GM06990 (cell line): ENCODE measurements around the gene COPA.

Experiments
- DNase-seq: peaks from one replicate; pipeline ENCODE4 v3.0.0-alpha.2; 2011; ENCODE audit not compliant: insufficient read length; ENCODE audit errors: extremely low read depth
- H3K27me3 ChIP-seq: replicated peaks from 2 replicates; pipeline ENCODE4 v1.6.0; 2011; ENCODE audit warnings: low read length; ENCODE audit not compliant: control insufficient read depth, insufficient read depth
- H3K36me3 ChIP-seq: 2 replicates; pipeline ENCODE4 v1.5.1; 2011; ENCODE audit warnings: low read length; ENCODE audit not compliant: control insufficient read depth, insufficient read depth
- H3K4me3 ChIP-seq: replicated peaks from 2 replicates; pipeline ENCODE4 v1.5.1; 2011; ENCODE audit warnings: low read depth, mild to moderate bottlenecking, control low read depth, low read length
- TF ChIP-seq, protein P1 (sequence below): IDR thresholded peaks from 2 replicates; pipeline ENCODE4 v1.5.1; 2011; ENCODE audit warnings: low read length, control low read depth, mild to moderate bottlenecking, inconsistent platforms; ENCODE audit not compliant: insufficient read depth, poor library complexity, severe bottlenecking

COPA gene

DNA sequence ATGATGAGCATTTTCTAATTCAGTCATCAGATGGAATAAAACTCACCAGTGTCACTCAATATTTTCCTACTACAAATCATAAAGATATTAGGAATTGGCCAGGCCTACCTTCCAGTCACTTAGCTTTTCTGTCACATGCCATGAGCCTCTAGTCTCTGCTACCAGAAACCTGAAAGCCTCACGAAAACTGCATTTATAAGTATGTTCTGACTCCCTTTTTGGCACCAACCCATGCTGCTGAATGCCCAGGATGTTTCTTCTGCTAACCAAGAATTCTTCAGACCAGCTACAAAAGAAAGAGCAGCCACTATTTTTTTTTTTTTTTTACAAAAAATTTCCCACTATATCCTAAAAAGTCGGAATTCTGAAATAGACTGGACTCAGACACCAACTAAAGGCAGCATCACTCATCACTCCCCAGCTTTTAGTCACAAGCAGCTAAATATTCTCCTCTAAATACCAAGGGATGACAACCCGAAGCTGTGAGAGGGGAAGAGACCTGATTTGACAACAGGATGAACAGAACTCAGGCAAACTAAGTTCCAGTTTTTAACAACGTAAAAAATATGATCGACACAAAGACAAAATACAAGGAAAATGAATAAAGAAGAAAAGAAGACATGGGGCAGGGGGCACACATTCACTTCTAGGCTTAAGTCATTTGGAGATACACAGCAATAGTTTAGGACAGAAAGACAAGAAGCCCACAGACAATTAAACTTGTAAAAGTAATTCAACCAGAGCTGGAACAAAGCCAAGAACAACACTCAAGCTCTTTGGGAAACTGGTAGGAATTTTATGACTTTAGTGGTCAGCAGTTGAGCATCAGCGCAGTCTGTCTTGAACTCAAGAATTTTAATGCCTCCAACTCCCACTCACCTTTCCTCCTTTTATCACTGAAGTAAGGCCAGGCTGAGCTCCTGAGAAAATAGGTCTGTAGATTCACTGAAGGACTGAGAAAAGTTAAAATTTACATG is 82.4 kb downstream of the COPA start:
- Histone ChIP-seq H3K36me3 (no peaks in the 10 kb centered on the region), H3K27me3 (no peaks in the 10 kb centered on the region), H3K4me3 (peak overlapping the region; percentile 77)
- TF ChIP-seq, protein P1, sequence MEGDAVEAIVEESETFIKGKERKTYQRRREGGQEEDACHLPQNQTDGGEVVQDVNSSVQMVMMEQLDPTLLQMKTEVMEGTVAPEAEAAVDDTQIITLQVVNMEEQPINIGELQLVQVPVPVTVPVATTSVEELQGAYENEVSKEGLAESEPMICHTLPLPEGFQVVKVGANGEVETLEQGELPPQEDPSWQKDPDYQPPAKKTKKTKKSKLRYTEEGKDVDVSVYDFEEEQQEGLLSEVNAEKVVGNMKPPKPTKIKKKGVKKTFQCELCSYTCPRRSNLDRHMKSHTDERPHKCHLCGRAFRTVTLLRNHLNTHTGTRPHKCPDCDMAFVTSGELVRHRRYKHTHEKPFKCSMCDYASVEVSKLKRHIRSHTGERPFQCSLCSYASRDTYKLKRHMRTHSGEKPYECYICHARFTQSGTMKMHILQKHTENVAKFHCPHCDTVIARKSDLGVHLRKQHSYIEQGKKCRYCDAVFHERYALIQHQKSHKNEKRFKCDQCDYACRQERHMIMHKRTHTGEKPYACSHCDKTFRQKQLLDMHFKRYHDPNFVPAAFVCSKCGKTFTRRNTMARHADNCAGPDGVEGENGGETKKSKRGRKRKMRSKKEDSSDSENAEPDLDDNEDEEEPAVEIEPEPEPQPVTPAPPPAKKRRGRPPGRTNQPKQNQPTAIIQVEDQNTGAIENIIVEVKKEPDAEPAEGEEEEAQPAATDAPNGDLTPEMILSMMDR = no peak
- no peak for DNase-seq

DNA sequence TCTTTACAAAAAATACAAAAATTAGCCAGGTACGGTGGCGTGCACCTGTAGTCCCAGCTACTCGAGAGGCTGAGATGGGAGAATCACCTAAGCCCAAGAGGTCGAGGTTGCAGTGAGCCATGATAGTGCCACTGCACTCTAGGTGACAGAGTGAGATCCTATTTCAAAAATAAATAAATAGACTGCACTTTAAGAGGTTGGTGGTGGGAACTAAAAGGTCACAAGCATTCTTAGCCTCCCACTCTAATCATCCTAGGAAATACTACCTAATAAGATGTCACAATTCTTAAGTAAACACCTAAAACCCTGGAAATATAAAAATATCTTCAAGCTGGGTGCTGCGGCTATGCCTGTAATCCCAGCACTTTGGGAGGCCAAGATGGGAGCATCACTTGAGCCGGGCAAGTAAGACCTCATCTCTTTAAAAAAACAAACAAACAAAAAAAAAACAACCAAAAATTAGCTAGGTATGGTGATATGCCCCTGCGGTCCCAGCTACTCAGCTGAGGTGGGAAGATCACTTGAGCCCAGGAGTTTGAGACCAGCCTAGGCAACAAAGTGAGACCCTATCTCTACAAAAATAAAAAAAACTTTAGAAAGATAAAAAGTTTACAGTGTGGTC is 84.8 kb downstream of the COPA start:
- H3K36me3 ChIP-seq = no peaks in the 10 kb centered on the region; the same call in 1 of the 2 replicates
- no peaks in the 10 kb centered on the region for H3K27me3 ChIP-seq
- TF ChIP-seq, protein P1 = no peak
- no peak overlapping the region for H3K4me3 ChIP-seq
- no peak for DNase-seq

DNA sequence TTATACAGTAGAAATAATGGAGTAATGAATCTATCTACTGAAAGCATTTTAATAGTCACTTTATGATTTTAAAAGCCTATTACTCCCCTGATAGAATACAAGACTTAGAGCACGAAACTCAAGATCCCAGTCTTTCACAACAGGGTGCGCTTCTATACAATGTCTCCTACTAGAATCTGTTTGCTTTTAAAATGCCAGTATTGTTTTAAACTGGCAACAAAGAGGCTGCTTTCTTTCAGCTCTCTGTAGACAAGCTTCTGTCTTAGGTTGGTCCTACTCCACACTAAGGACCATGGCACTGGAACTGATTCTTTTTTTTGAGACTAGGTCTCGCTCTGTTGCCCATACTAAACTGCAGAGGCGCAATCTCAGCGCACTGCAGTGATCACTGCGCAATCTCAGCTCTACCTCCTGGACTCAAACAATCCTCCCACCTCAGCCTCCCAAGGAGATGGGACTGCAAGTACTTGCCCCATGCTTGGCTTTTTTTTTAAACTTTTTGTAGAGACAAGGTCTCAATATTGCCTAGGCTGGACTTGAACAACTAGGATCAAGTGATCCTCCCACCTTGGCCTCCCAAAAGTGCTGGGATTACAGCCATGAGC is 85.5 kb downstream of the COPA start:
- Histone ChIP-seq H3K36me3 (no peaks in the 10 kb centered on the region; the same call in none of the 2 replicates), H3K4me3 (no peak overlapping the region), H3K27me3 (no peaks in the 10 kb centered on the region)
- TF ChIP-seq, protein P1 = no peak
- DNase-seq = no peak

DNA sequence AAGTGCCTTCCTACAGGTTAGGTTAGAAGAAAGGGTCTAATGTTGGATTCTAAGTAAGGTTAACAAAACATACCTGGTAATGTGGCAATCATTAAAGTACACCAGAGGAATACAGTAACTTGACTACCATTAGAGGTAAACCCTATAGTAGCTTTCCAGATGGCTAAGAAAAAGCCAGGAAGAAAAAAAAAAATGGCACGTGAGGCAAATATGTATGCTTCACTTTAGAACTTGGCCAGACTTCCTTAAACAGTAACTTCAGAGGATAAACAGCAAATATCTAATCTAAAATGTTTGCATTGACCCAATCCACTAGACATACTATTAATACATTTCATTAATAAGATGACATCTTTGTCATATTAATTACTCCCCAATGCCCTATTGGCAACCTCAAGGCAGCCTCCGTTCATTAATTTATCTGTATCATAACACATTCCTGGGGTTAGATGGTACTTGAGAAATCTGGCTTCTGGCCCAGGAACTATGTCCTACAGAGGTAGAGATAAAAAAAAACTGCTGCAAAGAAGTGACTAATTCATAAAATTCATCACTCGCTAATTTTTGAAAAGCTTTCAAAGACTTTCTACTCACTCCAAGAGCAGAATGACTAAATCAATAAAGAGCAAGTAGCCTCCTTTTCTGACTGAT is 86.5 kb downstream of the COPA start:
- H3K27me3 ChIP-seq = no peaks in the 10 kb centered on the region
- TF ChIP-seq, protein P1 = no peak
- H3K4me3 ChIP-seq = no peak overlapping the region
- DNase-seq = no peak
- no peaks in the 10 kb centered on the region; the same call in none of the 2 replicates for H3K36me3 ChIP-seq

DNA sequence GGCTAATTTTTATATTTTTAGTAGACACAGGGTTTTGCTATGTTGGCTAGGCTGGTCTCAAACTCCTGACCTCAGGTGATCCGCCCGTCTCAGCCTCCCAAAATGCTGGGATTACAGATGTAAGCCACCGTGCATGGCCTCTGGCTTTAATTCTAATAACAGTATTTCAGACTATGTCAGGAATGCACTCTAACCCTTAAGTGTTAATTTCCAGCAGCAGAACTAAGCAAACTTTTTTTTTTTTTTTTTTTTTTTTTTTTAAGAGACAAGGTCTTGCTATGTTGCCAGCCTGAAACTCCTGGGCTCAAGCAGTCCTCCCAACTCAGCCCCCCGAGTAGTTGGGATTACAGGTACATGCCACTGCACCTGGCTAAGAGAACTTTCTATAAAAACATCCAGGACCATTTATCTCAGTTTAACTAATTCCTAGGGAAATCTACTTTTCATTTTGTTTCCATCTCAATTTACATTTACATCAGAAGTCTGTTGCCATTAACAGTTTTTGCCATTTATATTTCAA is 87.2 kb downstream of the COPA start:
- no peaks in the 10 kb centered on the region for H3K27me3 ChIP-seq
- no peak overlapping the region for H3K4me3 ChIP-seq

More for the DNA sequence above, 87.2 kb downstream of the COPA start:
- no peaks in the 10 kb centered on the region; the same call in none of the 2 replicates for H3K36me3 ChIP-seq
- TF ChIP-seq, protein P1 = no peak
- no peak for DNase-seq
